ENCODE data around the gene ADAT3. TPM values are rescaled to one million over a fixed set of nuclear protein-coding genes. Genes with fewer than 3 reads are reported as not detected.

The ADAT3 gene
- total RNA-seq, 4 donors from 2014 or later: 2.4 to 6.2 (median 3.9) TPM

DNA sequence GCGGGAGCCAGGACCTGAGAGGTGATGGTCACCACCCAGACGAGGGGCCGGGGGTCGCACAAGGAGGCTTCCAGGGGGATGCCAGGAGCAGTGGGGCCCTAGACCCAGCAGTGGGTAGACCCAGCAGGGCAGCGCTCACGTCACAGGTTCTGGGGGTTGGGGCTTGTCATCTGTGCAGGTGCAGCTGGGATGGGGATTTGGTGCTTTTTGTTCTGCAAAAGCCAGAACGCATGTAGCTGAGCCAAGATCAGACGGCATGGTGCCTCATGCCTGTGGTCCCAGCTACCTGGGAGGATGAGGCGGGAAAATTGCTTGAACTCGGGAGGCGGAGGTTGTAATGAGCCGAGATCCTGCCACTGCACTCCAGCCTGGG is 50.9 kb downstream of the ADAT3 start:
- no peak for DNase-seq (ENCODE audit: low spot score)
- TF ChIP-seq, protein P1, sequence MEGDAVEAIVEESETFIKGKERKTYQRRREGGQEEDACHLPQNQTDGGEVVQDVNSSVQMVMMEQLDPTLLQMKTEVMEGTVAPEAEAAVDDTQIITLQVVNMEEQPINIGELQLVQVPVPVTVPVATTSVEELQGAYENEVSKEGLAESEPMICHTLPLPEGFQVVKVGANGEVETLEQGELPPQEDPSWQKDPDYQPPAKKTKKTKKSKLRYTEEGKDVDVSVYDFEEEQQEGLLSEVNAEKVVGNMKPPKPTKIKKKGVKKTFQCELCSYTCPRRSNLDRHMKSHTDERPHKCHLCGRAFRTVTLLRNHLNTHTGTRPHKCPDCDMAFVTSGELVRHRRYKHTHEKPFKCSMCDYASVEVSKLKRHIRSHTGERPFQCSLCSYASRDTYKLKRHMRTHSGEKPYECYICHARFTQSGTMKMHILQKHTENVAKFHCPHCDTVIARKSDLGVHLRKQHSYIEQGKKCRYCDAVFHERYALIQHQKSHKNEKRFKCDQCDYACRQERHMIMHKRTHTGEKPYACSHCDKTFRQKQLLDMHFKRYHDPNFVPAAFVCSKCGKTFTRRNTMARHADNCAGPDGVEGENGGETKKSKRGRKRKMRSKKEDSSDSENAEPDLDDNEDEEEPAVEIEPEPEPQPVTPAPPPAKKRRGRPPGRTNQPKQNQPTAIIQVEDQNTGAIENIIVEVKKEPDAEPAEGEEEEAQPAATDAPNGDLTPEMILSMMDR (IDR thresholded peaks at IDR 0.05): no peak
- ATAC-seq (ENCODE audit: low FRiP score): no peak

DNA sequence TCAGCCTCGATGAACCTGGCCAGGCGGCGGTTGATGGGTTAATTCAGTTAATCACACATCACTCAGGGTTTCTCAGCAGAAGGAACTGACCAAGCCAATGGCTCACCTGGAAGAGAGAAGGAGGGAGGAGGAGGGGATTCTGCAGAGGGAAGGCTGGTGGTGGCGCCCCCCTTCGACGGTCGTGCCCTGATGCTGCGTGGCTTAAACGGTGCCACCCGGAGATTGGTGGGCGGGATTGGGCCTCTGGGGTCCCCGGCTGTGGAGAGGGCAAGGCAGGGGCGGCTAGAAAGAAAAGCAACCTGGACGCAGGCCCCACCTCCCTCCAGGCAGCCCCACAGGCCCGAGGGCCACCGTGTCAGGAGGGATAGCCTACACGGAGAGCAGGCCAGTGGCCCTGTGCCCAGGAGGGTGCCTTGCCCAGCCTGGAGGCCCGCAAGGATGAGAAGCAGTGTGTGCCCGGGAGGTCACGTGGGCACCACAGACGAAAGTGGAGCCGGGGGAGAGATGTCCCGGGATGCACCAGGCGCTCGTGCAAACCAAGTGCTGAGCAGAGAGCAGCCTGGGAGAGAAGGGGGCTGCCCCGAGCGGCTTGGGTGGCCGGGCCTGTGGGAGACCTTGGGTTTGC is 51.8 kb downstream of the ADAT3 start:
- TF ChIP-seq, protein P1 (IDR thresholded peaks at IDR 0.05): no peak
- ATAC-seq (ENCODE audit: low FRiP score) (no peak), DNase-seq (ENCODE audit: low spot score) (no peak)

DNA sequence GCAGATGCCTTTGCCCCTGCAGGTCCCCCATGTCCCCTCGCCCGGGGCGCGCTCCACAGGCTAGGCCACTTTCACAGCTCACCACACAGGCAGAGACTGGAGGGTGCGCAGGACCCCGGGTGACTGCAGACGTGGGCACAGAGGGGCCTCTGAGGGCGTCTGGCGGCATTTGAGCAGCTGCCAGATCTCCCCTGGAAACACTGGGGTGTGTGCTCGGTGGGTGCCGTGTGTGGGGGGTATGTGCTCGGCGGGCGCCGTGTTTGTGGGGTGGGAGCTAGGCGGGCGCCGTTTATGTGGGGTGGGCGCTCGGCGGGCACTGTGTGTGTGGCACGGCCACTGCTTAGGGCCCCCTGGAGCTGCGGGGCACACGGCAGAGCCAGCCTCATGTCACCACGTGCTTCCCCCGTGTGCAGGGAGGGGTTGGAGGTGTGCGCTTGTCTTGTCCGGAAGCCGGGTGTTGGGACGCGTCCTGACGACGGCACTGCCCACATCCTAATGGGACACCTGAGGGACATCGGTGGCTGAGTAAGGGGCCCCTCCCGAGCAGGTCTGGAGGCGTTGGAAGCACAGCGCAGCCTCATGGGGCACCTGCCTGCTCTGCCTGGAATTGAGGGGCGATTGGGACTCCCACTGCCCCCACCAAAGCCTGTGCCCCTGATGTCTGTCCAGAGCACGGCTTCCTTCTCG is 52.5 kb downstream of the ADAT3 start:
- TF ChIP-seq, protein P1 (IDR thresholded peaks at IDR 0.05): no peak
- ATAC-seq (ENCODE audit: low FRiP score) (no peak), DNase-seq (ENCODE audit: low spot score) (no peak)

DNA sequence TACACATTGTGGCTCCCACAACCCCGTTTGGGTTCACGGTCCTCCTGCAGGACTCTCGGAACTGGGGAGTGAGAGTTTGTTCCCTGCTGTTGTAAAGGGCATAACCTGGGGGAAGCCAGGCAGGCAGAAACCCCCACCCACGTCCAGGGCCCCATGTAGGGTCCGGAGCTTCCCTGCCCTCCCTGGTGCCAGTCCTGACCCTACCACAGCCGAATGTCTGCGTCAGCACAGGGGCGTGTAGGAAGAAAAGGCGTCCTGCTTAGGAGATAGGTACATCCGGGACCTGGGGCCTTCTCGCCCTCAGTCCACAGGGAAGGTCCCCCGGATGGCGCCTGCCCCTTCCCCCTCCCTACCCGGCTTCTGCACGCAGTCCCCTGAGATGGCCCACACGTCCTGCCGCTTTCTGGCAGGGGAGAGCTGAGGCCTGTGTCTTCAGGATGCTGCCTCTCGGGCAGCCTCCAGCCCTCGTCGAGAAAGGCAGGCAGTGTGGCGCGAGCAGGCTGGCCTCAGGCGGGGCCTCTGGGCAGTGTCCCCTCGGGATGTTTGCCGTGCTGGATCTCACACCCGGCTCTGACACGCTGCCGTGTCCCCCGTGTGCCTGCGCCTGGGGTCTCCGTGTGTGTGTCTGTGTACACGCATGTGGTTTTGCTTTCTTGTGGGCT is 54.9 kb downstream of the ADAT3 start:
- no peak for DNase-seq (ENCODE audit: low spot score)
- TF ChIP-seq, protein P1 (IDR thresholded peaks at IDR 0.05): no peak
- no peak for ATAC-seq (ENCODE audit: low FRiP score)

DNA sequence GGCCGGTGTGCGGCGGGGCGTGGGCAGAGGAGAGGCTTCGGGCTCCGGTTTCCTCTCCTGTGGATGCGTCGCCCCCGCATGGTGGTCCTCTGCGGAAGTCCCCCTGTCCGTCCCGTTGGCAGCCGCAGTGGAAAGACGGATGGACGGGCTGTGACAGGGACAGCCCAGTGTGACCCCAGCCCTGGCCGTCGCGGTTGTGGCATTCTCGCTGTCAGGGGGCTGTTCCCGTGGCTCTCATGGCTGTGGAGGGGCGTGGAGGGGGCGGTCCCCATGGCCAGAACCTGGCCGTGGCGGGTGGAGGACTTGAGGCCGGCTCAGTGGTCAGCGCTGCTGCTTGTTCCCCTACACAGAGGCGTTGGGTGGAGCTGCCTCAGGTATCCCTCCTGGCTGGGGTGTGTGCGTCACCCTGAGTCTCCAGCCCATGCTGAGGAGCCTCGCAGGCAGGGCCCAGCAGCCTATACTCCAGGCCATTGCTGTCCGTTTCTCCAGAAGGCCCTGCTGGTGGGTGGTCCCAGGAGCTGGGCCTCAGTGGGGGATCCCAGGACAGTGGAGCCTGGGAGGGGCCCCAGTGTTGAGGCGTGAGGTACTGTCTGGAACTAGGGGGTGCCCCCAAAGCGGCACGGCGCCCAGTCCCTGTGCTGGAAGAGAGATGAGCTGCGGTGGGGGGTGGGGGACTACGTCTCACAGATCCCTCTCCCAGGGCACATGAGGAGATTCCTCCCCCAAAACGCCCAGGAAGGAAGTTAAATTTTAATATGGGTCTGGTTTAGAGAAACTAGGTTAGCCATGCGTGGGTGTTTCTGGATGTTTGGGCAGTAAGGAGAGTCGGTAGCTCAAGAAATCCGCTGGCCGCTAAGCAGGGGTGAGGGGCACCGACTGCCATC is 56.0 kb downstream of the ADAT3 start:
- TF ChIP-seq, protein P1 (IDR thresholded peaks at IDR 0.05): no peak
- no peak for ATAC-seq (ENCODE audit: low FRiP score)
- DNase-seq (ENCODE audit: low spot score): no peak

DNA sequence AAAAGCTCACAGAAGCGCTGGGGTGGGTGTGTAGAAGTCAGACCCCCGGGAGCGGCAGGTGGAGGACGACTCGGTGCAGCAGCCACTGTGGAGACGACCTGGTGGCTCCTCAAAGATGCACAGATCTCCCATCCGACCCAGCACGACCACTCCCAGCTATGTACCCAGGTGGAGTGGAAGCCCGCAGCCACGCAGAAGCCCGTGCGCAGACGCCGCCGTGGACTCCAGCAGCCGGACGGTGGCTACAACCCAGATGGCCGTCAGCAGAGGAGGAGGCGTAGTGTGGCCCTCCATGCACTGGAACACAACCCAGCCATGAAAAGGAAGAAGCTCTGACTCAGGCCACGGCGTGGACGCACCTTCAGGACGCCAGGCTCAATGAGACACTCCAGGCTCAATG is 57.5 kb downstream of the ADAT3 start:
- ATAC-seq (ENCODE audit: low FRiP score) (no peak), DNase-seq (ENCODE audit: low spot score) (no peak)
- TF ChIP-seq, protein P1 (IDR thresholded peaks at IDR 0.05): no peak

Other genes with a start within 250 kb of the ADAT3 start
- gene ONECUT3, start 151.9 kb upstream of the ADAT3 start, total RNA-seq: not detected
- 1 to 10 TPM in 3 of 4 donors, under 1 TPM in 1; 0.88 to 2.4 (median 1.9) TPM for gene ATP8B3, start 93.1 kb upstream of the ADAT3 start, total RNA-seq
- 10 to 100 TPM; 17.0 to 31.3 (median 19.6) TPM for gene REXO1, start 56.9 kb upstream of the ADAT3 start, total RNA-seq
- gene KLF16, start 41.8 kb upstream of the ADAT3 start, total RNA-seq: 10 to 100 TPM in 1 of 4 donors, 1 to 10 TPM in 3; 4.0 to 19.5 (median 6.7) TPM
- 100 to 1,000 TPM in 1 of 4 donors, 10 to 100 TPM in 3; 70.1 to 117 (median 87.8) TPM for gene ABHD17A, start 19.9 kb upstream of the ADAT3 start, total RNA-seq
- gene SCAMP4, start within 50 bp of the ADAT3 start, total RNA-seq: 10 to 100 TPM; 38.0 to 57.8 (median 45.6) TPM
- 10 to 100 TPM; 49.3 to 76.6 (median 52.3) TPM for gene CSNK1G2, start 35.8 kb downstream of the ADAT3 start, total RNA-seq
- 10 to 100 TPM; 37.1 to 58.3 (median 52.8) TPM for gene BTBD2, start 110.3 kb downstream of the ADAT3 start, total RNA-seq
- 100 to 1,000 TPM; 133 to 232 (median 178) TPM for gene MKNK2, start 145.8 kb downstream of the ADAT3 start, total RNA-seq
- gene MOB3A, start 190.9 kb downstream of the ADAT3 start, total RNA-seq: 10 to 100 TPM; 29.7 to 51.7 (median 44.8) TPM
- 1 to 10 TPM; 3.7 to 5.5 (median 4.6) TPM for gene IZUMO4, start 191.5 kb downstream of the ADAT3 start, total RNA-seq
- gene AP3D1, start 246.2 kb downstream of the ADAT3 start, total RNA-seq: 100 to 1,000 TPM in 1 of 4 donors, 10 to 100 TPM in 3; 66.7 to 107 (median 79.6) TPM

All from omental fat pad (tissue), 4 donors.